Mammary epithelial cell (primary cell): ENCODE measurements around the gene SRPK1.

Experiments used
- EZH2 ChIP-seq: IDR thresholded peaks from 2 replicates; pipeline ENCODE4 v1.6.1; 2012; ENCODE audit warnings: low read length, inconsistent platforms, borderline replicate concordance
- TF ChIP-seq, protein P1 (sequence below), 2 donors: IDR thresholded peaks in 1 of 2; conservative IDR thresholded peaks in 1 of 2; 2 replicates each; pipeline ENCODE4 v1.5.1; 2011 to 2012; ENCODE audit warnings: inconsistent platforms in 2 of 2, low read length in 2 of 2, mild to moderate bottlenecking in 2 of 2, control low read depth in 1 of 2, low read depth in 1 of 2; ENCODE audit not compliant: insufficient read depth in 1 of 2; ENCODE audit errors: extremely low read depth in 1 of 2

DNA sequence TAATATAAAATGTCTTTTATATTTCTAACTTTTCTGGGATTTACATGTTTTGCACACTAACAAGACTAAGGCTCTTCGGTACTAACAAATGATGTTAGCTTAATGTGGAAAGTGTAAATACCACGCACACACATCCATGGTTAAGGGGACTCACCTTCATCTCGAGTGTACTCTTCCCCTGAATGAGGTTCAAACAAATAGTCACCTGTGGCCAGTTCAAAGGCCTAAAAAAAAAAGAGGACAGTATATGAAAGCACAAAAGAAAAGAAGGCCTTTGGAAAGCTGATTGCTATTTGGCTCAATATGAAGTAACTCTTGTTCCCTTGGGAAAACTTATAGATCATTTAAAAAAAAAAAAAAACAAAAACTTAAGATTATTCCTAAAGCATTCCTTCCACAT is 78.5 kb downstream of the SRPK1 start:
- TF ChIP-seq, protein P1, sequence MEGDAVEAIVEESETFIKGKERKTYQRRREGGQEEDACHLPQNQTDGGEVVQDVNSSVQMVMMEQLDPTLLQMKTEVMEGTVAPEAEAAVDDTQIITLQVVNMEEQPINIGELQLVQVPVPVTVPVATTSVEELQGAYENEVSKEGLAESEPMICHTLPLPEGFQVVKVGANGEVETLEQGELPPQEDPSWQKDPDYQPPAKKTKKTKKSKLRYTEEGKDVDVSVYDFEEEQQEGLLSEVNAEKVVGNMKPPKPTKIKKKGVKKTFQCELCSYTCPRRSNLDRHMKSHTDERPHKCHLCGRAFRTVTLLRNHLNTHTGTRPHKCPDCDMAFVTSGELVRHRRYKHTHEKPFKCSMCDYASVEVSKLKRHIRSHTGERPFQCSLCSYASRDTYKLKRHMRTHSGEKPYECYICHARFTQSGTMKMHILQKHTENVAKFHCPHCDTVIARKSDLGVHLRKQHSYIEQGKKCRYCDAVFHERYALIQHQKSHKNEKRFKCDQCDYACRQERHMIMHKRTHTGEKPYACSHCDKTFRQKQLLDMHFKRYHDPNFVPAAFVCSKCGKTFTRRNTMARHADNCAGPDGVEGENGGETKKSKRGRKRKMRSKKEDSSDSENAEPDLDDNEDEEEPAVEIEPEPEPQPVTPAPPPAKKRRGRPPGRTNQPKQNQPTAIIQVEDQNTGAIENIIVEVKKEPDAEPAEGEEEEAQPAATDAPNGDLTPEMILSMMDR (conservative IDR thresholded peaks at IDR 0.05 in 1 of 2, IDR thresholded peaks at IDR 0.05 in 1 of 2; ENCODE audit: extremely low read depth in 1 of 2, insufficient read depth in 1 of 2, low read depth in 1 of 2, low read length in 2 of 2) = no peak
- TF ChIP-seq EZH2 = no peak
